Measurements from ENCODE around the gene CCDC194. TPM values are rescaled to one million over a fixed set of nuclear protein-coding genes. Genes with fewer than 3 reads are reported as not detected.

Gene CCDC194
- total and polyA plus RNA-seq, 2 of the 13 experiments (the other 11 are each of a cell fraction or from before 2014, with no cell fraction given), result 0.13 to 0.21 TPM

- TF ChIP-seq ZNF543 (CRISPR knock-in tag; IDR thresholded peaks at IDR 0.05) (no peak), PHF20 (CRISPR knock-in tag; IDR thresholded peaks at IDR 0.05) (peak; percentile 62), ARNT2 (CRISPR knock-in tag; IDR thresholded peaks at IDR 0.05; ENCODE audit: low read depth) (0 out of 2 replicates have a peak, but pooled peaks have one; percentile 51), ZNF766 (CRISPR knock-in tag; IDR thresholded peaks at IDR 0.05; ENCODE audit: borderline replicate concordance) (no peak), BRCA1 (CRISPR knock-in tag; IDR thresholded peaks at IDR 0.05) (no peak; the same call in 1 of the 2 replicates), REPIN1 (CRISPR knock-in tag; IDR thresholded peaks at IDR 0.05; ENCODE audit: borderline replicate concordance, low read depth) (peak; percentile 55; the same call in 1 of the 2 replicates), KDM5A (IDR thresholded peaks at IDR 0.05; ENCODE audit: borderline replicate concordance, low read length) (peak; percentile 43; the same call in 1 of the 2 replicates), MXD4 (CRISPR knock-in tag; IDR thresholded peaks at IDR 0.05) (no peak; the same call in 1 of the 2 replicates), ZNF790 (CRISPR knock-in tag; IDR thresholded peaks at IDR 0.05; ENCODE audit: borderline replicate concordance) (no peak), PRPF4 (IDR thresholded peaks at IDR 0.05; ENCODE audit: low read depth, low read length, poor library complexity, severe bottlenecking) (no peak), ZBTB46 (CRISPR knock-in tag; IDR thresholded peaks at IDR 0.05; ENCODE audit: borderline replicate concordance) (0 out of 2 replicates have a peak, but pooled peaks have one; percentile 25), FOXK1 (CRISPR knock-in tag; IDR thresholded peaks at IDR 0.05; ENCODE audit: borderline replicate concordance, low read depth) (peak; percentile 25; the same call in 1 of the 2 replicates), ZNF609 (CRISPR knock-in tag; IDR thresholded peaks at IDR 0.05; ENCODE audit: borderline replicate concordance) (no peak), HNRNPH1 (optimal IDR thresholded peaks at IDR 0.05; ENCODE audit: low read depth, low read length) (no peak), SOX5 (CRISPR knock-in tag; IDR thresholded peaks at IDR 0.05; ENCODE audit: borderline replicate concordance) (peak; percentile 33; the same call in 1 of the 2 replicates), ZNF282 (IDR thresholded peaks at IDR 0.05; ENCODE audit: partially characterized antibody) (no peak), CCDC6 (CRISPR knock-in tag; IDR thresholded peaks at IDR 0.05) (peak; percentile 67; the same call in 1 of the 2 replicates), ZNF121 (CRISPR knock-in tag; IDR thresholded peaks at IDR 0.05) (no peak), NFKB2 (CRISPR knock-in tag; IDR thresholded peaks at IDR 0.05; ENCODE audit: borderline replicate concordance) (peak; percentile 68; the same call in 1 of the 2 replicates), ZNF780A (CRISPR knock-in tag; IDR thresholded peaks at IDR 0.05) (no peak), ZNF678 (CRISPR knock-in tag; IDR thresholded peaks at IDR 0.05) (no peak)
- TF ChIP-seq, protein P1, sequence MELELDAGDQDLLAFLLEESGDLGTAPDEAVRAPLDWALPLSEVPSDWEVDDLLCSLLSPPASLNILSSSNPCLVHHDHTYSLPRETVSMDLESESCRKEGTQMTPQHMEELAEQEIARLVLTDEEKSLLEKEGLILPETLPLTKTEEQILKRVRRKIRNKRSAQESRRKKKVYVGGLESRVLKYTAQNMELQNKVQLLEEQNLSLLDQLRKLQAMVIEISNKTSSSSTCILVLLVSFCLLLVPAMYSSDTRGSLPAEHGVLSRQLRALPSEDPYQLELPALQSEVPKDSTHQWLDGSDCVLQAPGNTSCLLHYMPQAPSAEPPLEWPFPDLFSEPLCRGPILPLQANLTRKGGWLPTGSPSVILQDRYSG (CRISPR knock-in tag; IDR thresholded peaks at IDR 0.05), result no peak
These were observed 11.5 kb upstream of the CCDC194 start, which contains the start of gene BST2 (continued) for GRCh38 chr19:17405250-17406045.
